DOHH2 (cell line): ENCODE results near the gene CFAP298.

Experiments used
- EZH2phosphoT487 ChIP-seq: fragments of 200-600 bp; sonication (generic); IDR thresholded peaks from 2 replicates; pipeline ENCODE4 v1.6.1; 2017; ENCODE audit warnings: borderline replicate concordance, mild to moderate bottlenecking, antibody characterized with exemption, low read length, moderate library complexity, mixed read lengths
- TF ChIP-seq, protein P1 (sequence below): fragments of 200-600 bp; sonication (generic); IDR thresholded peaks from one replicate; pipeline ENCODE4 v1.5.1; 2014; ENCODE audit warnings: antibody characterized with exemption, mild to moderate bottlenecking, low read depth, low read length; ENCODE audit not compliant: poor library complexity, severe bottlenecking

DNA sequence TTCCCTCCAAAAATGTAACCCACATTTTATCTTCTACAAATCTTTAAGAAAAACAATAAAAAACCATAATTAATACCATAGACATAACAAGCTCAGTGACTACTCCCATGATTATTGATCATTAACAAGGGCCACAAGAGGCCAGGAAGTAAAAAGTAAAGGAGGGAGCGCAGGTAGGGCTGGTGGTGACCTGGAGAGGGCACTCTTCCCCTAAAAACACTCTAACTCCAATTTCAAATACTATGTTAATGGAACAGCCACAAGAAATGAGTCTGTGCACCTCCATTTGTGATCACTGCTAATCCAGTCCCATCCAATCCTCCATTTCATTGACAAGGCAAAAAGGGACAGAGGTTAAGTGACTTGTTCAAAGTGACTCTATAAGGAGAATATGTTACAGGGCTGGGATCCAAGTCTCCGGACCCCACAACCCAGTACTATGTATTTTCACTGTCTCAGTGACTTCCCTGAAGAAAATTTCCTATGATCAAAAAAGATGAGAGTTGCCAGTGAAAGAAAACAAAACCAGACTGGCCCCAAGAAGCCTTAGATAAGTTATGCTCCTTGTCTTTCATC, 41.2 kb upstream of the CFAP298 start:
- TF ChIP-seq, protein P1, sequence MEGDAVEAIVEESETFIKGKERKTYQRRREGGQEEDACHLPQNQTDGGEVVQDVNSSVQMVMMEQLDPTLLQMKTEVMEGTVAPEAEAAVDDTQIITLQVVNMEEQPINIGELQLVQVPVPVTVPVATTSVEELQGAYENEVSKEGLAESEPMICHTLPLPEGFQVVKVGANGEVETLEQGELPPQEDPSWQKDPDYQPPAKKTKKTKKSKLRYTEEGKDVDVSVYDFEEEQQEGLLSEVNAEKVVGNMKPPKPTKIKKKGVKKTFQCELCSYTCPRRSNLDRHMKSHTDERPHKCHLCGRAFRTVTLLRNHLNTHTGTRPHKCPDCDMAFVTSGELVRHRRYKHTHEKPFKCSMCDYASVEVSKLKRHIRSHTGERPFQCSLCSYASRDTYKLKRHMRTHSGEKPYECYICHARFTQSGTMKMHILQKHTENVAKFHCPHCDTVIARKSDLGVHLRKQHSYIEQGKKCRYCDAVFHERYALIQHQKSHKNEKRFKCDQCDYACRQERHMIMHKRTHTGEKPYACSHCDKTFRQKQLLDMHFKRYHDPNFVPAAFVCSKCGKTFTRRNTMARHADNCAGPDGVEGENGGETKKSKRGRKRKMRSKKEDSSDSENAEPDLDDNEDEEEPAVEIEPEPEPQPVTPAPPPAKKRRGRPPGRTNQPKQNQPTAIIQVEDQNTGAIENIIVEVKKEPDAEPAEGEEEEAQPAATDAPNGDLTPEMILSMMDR = peak; percentile 86
- TF ChIP-seq EZH2phosphoT487 = no peak
